Immature natural killer cell (primary cell): ENCODE measurements around the gene LRMDA. TPM values are rescaled to one million over a fixed set of nuclear protein-coding genes. Genes with fewer than 3 reads are reported as not detected.
"Not testable (repeated sequence)": the region's sequence is repeated elsewhere in the genome, so short reads cannot be mapped to it uniquely, and the experiment has no call there.

Source experiments
- DNase-seq, 3 donors: peaks; one replicate each; pipeline ENCODE4 v3.0.0; 2022; ENCODE audit warnings: mixed read lengths in 1 of 3
- H3K27ac Mint-ChIP-seq, 6 donors: one replicate each; pipeline ENCODE4 v1.8.0; 2020; ENCODE audit warnings: mixed read lengths in 6 of 6, mild to moderate bottlenecking in 5 of 6, inconsistent platforms in 4 of 6, moderate library complexity in 3 of 6
- H3K27me3 Mint-ChIP-seq, 3 donors: one replicate each; pipeline ENCODE4 v1.8.0; 2020 to 2021; ENCODE audit warnings: low read depth in 3 of 3, mild to moderate bottlenecking in 3 of 3, mixed read lengths in 3 of 3, moderate library complexity in 3 of 3, inconsistent platforms in 1 of 3
- H3K36me3 Mint-ChIP-seq, 3 donors: one replicate each; pipeline ENCODE4 v1.8.0; 2020; ENCODE audit warnings: mixed read lengths in 3 of 3, inconsistent platforms in 2 of 3, mild to moderate bottlenecking in 2 of 3
- H3K4me1 Mint-ChIP-seq, 2 donors: one replicate each; pipeline ENCODE4 v1.8.0; 2020; ENCODE audit warnings: inconsistent platforms in 2 of 2, mild to moderate bottlenecking in 2 of 2, mixed read lengths in 2 of 2, moderate library complexity in 1 of 2
- H3K4me3 Mint-ChIP-seq, 5 donors: one replicate each; pipeline ENCODE4 v1.8.0; 2020; ENCODE audit warnings: mild to moderate bottlenecking in 5 of 5, mixed read lengths in 5 of 5, inconsistent platforms in 3 of 5, moderate library complexity in 3 of 5
- H3K9me3 Mint-ChIP-seq, 6 donors: one replicate each; pipeline ENCODE4 v1.8.0; 2020; ENCODE audit warnings: mild to moderate bottlenecking in 6 of 6, mixed read lengths in 6 of 6, inconsistent platforms in 4 of 6, moderate library complexity in 3 of 6
- polyA plus RNA-seq, 3 donors: library from polyadenylated mRNA; unstranded; fragments of 300-500 nt; fragmentation: Illumina TruSeq; gene quantifications; one replicate each; pipeline ENCODE4 v1.2.3, GENCODE V29; 2021

The LRMDA gene
- polyA plus RNA-seq, 3 donors from 2014 or later = 1.7 to 14.2 (median 2.3) TPM

GRCh38 chr10:75751232-75751631 is 319.8 kb downstream of the LRMDA start:
- H3K9me3 Mint-ChIP-seq = peaks cover 0 to 1% (median 0%) of the 10 kb centered on the region in 6 donors
- no peak overlapping the region for H3K4me3 Mint-ChIP-seq
- H3K4me1 Mint-ChIP-seq = no peaks in the 10 kb centered on the region
- H3K27ac Mint-ChIP-seq = no peak overlapping the region
- peaks cover 0 to 2% (median 0%) of the 10 kb centered on the region in 3 donors for H3K27me3 Mint-ChIP-seq
- H3K36me3 Mint-ChIP-seq = no peaks in the 10 kb centered on the region
- no peak for DNase-seq

- peaks cover 0 to 1% (median 0%) of the 10 kb centered on the region in 6 donors for H3K9me3 Mint-ChIP-seq
Measured at GRCh38 chr10:75753621-75754020, 322.2 kb downstream of the LRMDA start.

GRCh38 chr10:75754096-75754831 is 322.8 kb downstream of the LRMDA start:
- DNase-seq = no peak
- Mint-ChIP-seq H3K4me1 (no peaks in the 10 kb centered on the region), H3K36me3 (no peaks in the 10 kb centered on the region), H3K4me3 (no peak overlapping the region), H3K9me3 (peaks cover 0 to 1% (median 0%) of the 10 kb centered on the region in 6 donors), H3K27me3 (peaks cover 0 to 2% (median 0%) of the 10 kb centered on the region in 3 donors), H3K27ac (no peak overlapping the region)

More at GRCh38 chr10:75753621-75754020, 322.2 kb downstream of the LRMDA start:
- no peak overlapping the region for H3K27ac Mint-ChIP-seq
- no peak for DNase-seq
- H3K4me3 Mint-ChIP-seq = no peak overlapping the region
- H3K4me1 Mint-ChIP-seq = no peaks in the 10 kb centered on the region
- H3K36me3 Mint-ChIP-seq = no peaks in the 10 kb centered on the region
- H3K27me3 Mint-ChIP-seq = peaks cover 0 to 2% (median 0%) of the 10 kb centered on the region in 3 donors

GRCh38 chr10:75755528-75755927 is 324.1 kb downstream of the LRMDA start:
- no peaks in the 10 kb centered on the region for H3K36me3 Mint-ChIP-seq
- no peak for DNase-seq
- H3K9me3 Mint-ChIP-seq = peaks cover 0 to 1% (median 0%) of the 10 kb centered on the region in 6 donors
- no peak overlapping the region for H3K27ac Mint-ChIP-seq
- no peaks in the 10 kb centered on the region for H3K4me1 Mint-ChIP-seq
- H3K27me3 Mint-ChIP-seq = peaks cover 0 to 3% (median 0%) of the 10 kb centered on the region in 3 donors
- H3K4me3 Mint-ChIP-seq = no peak overlapping the region

- Mint-ChIP-seq H3K27me3 (peaks cover 0 to 4% (median 4%) of the 10 kb centered on the region in 3 donors), H3K27ac (no peak overlapping the region), H3K4me3 (no peak overlapping the region), H3K4me1 (no peaks in the 10 kb centered on the region), H3K36me3 (no peaks in the 10 kb centered on the region), H3K9me3 (no peaks in the 10 kb centered on the region)
- DNase-seq = no peak
Measured at GRCh38 chr10:75761289-75761688, 329.9 kb downstream of the LRMDA start.

- Mint-ChIP-seq H3K4me1 (no peaks in the 10 kb centered on the region), H3K36me3 (no peaks in the 10 kb centered on the region), H3K27ac (no peak overlapping the region), H3K27me3 (peaks cover 0 to 7% (median 4%) of the 10 kb centered on the region in 3 donors), H3K9me3 (no peaks in the 10 kb centered on the region), H3K4me3 (no peak overlapping the region)
- no peak for DNase-seq
Measured at GRCh38 chr10:75762431-75762802, 331.0 kb downstream of the LRMDA start.

GRCh38 chr10:75763652-75764051 is 332.2 kb downstream of the LRMDA start:
- no peak overlapping the region for H3K27ac Mint-ChIP-seq
- H3K4me3 Mint-ChIP-seq = no peak overlapping the region
- peaks cover 0 to 9% (median 4%) of the 10 kb centered on the region in 3 donors for H3K27me3 Mint-ChIP-seq
- no peaks in the 10 kb centered on the region for H3K4me1 Mint-ChIP-seq
- H3K36me3 Mint-ChIP-seq = no peaks in the 10 kb centered on the region
- H3K9me3 Mint-ChIP-seq = no peaks in the 10 kb centered on the region
- DNase-seq = no peak

GRCh38 chr10:75764974-75765788 is 333.8 kb downstream of the LRMDA start:
- Mint-ChIP-seq H3K27ac (no peak overlapping the region), H3K27me3 (peaks cover 0 to 9% (median 3%) of the 10 kb centered on the region in 3 donors), H3K9me3 (no peaks in the 10 kb centered on the region), H3K4me1 (no peaks in the 10 kb centered on the region), H3K4me3 (no peak overlapping the region), H3K36me3 (no peaks in the 10 kb centered on the region)
- no peak for DNase-seq

- Mint-ChIP-seq H3K27ac (no peak overlapping the region), H3K4me1 (peaks cover 0 to 3% of the 10 kb centered on the region in 2 donors), H3K9me3 (no peaks in the 10 kb centered on the region), H3K27me3 (peaks cover 0 to 9% (median 3%) of the 10 kb centered on the region in 3 donors), H3K4me3 (no peak overlapping the region), H3K36me3 (no peaks in the 10 kb centered on the region)
- no peak for DNase-seq
Measured at GRCh38 chr10:75765789-75766096, 334.3 kb downstream of the LRMDA start.

GRCh38 chr10:75766106-75766505 is 334.7 kb downstream of the LRMDA start:
- peaks cover 0 to under 1% (median 0%) of the 10 kb centered on the region in 6 donors for H3K9me3 Mint-ChIP-seq
- H3K27ac Mint-ChIP-seq = no peak overlapping the region
- no peak for DNase-seq
- no peaks in the 10 kb centered on the region for H3K36me3 Mint-ChIP-seq
- peaks cover 1 to 5% of the 10 kb centered on the region in 2 donors for H3K4me1 Mint-ChIP-seq
- H3K27me3 Mint-ChIP-seq = peaks cover 0 to 9% (median 3%) of the 10 kb centered on the region in 3 donors
- H3K4me3 Mint-ChIP-seq = no peak overlapping the region

- DNase-seq, H3K4me3 Mint-ChIP-seq, H3K9me3 Mint-ChIP-seq, H3K27me3 Mint-ChIP-seq, H3K36me3 Mint-ChIP-seq, H3K27ac Mint-ChIP-seq: not testable (repeated sequence)
- peaks cover 8 to 11% of the 10 kb centered on the region in 2 donors for H3K4me1 Mint-ChIP-seq
Measured at GRCh38 chr10:75766752-75767151, 335.3 kb downstream of the LRMDA start.

GRCh38 chr10:75770626-75771081 is 339.2 kb downstream of the LRMDA start:
- Mint-ChIP-seq H3K36me3 (peaks cover 0 to 3% (median 0%) of the 10 kb centered on the region in 3 donors), H3K4me1 (peaks cover 25 to 31% of the 10 kb centered on the region in 2 donors), H3K27ac (peak overlapping the region in 4 of 6 donors; percentile 5 to 84 (median 30)), H3K27me3 (peaks cover 0 to 9% (median 0%) of the 10 kb centered on the region in 3 donors), H3K9me3 (peaks cover 0 to 3% (median 0%) of the 10 kb centered on the region in 6 donors), H3K4me3 (peak overlapping the region in 3 of 5 donors; percentile 39 to 94 (median 88))
- no peak for DNase-seq

- peak overlapping the region; percentile 62 to 91 (median 77) for H3K27ac Mint-ChIP-seq
- H3K9me3 Mint-ChIP-seq = peaks cover 0 to 3% (median 0%) of the 10 kb centered on the region in 6 donors
Measured at GRCh38 chr10:75771606-75772005, 340.2 kb downstream of the LRMDA start.

More at GRCh38 chr10:75771606-75772005, 340.2 kb downstream of the LRMDA start:
- Mint-ChIP-seq H3K4me3 (peak overlapping the region; percentile 45 to 94 (median 85)), H3K4me1 (peaks cover 25 to 31% of the 10 kb centered on the region in 2 donors), H3K27me3 (peaks cover 0 to 7% (median 0%) of the 10 kb centered on the region in 3 donors), H3K36me3 (peaks cover 0 to 3% (median 0%) of the 10 kb centered on the region in 3 donors)
- no peak for DNase-seq
